MCF 10A (cell line): ENCODE measurements around the gene C1orf210. TPM values are rescaled to one million over a fixed set of nuclear protein-coding genes. Genes with fewer than 3 reads are reported as not detected.

Experiments
- BruUV-seq: library from RNA; stranded (reverse); fragments of 400-500 nt; replicated peaks from 2 replicates; lab custom pipeline; 2021; lab: Mats Ljungman, UMichigan
- CTCF ChIA-PET: fragments of 300-600 bp; sonication (Branson Sonifier 250); formaldehyde crosslinking; extraction: SDS; loops from one replicate; lab custom pipeline; 2021; ENCODE audit warnings: antibody characterized with exemption, inconsistent platforms; lab: Yijun Ruan, JAX
- POLR2A ChIA-PET: fragments of 300-600, 350-650 bp; sonication (Branson Sonifier 250); formaldehyde crosslinking; extraction: SDS; loops from one replicate; lab custom pipeline; 2020; ENCODE audit warnings: antibody characterized with exemption, inconsistent platforms; lab: Yijun Ruan, JAX
- DNase-seq: peaks from one replicate; pipeline ENCODE4 v3.0.0-alpha.2; 2018; ENCODE audit not compliant: unreplicated experiment
- H3K27ac Mint-ChIP-seq: one replicate; pipeline ENCODE4 v1.8.0; 2022; ENCODE audit warnings: mild to moderate bottlenecking, low read depth, mixed read lengths; ENCODE audit not compliant: unreplicated experiment
- H3K27me3 Mint-ChIP-seq: one replicate; pipeline ENCODE4 v1.8.0; 2022; ENCODE audit warnings: mixed read lengths; ENCODE audit not compliant: insufficient read depth, unreplicated experiment
- H3K36me3 Mint-ChIP-seq: one replicate; pipeline ENCODE4 v1.8.0; 2022; ENCODE audit warnings: mild to moderate bottlenecking, moderate library complexity, mixed read lengths; ENCODE audit not compliant: insufficient read depth, unreplicated experiment
- H3K4me1 Mint-ChIP-seq: one replicate; pipeline ENCODE4 v1.8.0; 2022; ENCODE audit warnings: mixed read lengths; ENCODE audit not compliant: insufficient read depth, unreplicated experiment
- H3K4me3 Mint-ChIP-seq: one replicate; pipeline ENCODE4 v1.8.0; 2022; ENCODE audit warnings: mild to moderate bottlenecking, moderate library complexity, mixed read lengths; ENCODE audit not compliant: unreplicated experiment
- H3K9me3 Mint-ChIP-seq: one replicate; pipeline ENCODE4 v1.8.0; 2022; ENCODE audit warnings: mixed read lengths; ENCODE audit not compliant: unreplicated experiment
- CTCF ChIP-seq: fragments of 200-600 bp; IDR thresholded peaks from one replicate; pipeline ENCODE4 v1.8.0; 2022; ENCODE audit warnings: antibody characterized with exemption, mild to moderate bottlenecking; ENCODE audit not compliant: unreplicated experiment
- intact Hi-C: fragments of 100-400 bp; cut with micrococcal nuclease; formaldehyde crosslinking; loops from 2 replicates; pipeline ENCODE4 v1.14.1; 2022
- total RNA-seq: library from RNA; stranded (reverse); gene quantifications from 2 replicates; pipeline ENCODE4 v1.2.3, GENCODE V29; 2022

C1orf210 gene
- total RNA-seq, 1 experiment from 2014 or later, result 1.6 TPM

- peak; percentile 53 for TF ChIP-seq CTCF
- POLR2A ChIA-PET, result interaction anchor here (1.5 kb wide), 1 partner anchor 131 kb away, joined by 3 read pairs; no protein-coding TSS in a partner anchor
- peak overlapping the region; percentile 3 for H3K27ac Mint-ChIP-seq
- intact Hi-C loops, result loop anchor here (1.0 to 10.0 kb wide), 4 partner anchors 120 to 697 kb away; partner anchors contain the start of genes ARTN, CDC20, MED8 and SZT2
- BruUV-seq, result no TSS peak
- no peaks in the 10 kb centered on the region for H3K27me3 Mint-ChIP-seq
- no peak overlapping the region for H3K4me3 Mint-ChIP-seq
- CTCF ChIA-PET, result interaction anchor here (0.8 to 1.9 kb wide), 8 partner anchors 11 to 428 kb away, joined by 3 to 9 read pairs (median 4); partner anchors contain the start of gene C1orf210
- H3K4me1 Mint-ChIP-seq, result peaks cover 21% of the 10 kb centered on the region
- no peaks in the 10 kb centered on the region for H3K9me3 Mint-ChIP-seq
- H3K36me3 Mint-ChIP-seq, result no peaks in the 10 kb centered on the region
- peak; percentile 78 for DNase-seq
Observed at GRCh38 chr1:43238085-43238484, 47.3 kb downstream of the C1orf210 start.

GRCh38 chr1:43237121-43237520, 48.3 kb downstream of the C1orf210 start:
- ChIA-PET CTCF (interaction anchor here (0.6 to 2.1 kb wide), 9 partner anchors 8 to 1379 kb away, joined by 3 to 10 read pairs (median 3); no protein-coding TSS in a partner anchor), POLR2A (interaction anchor here (1.5 kb wide), 1 partner anchor 131 kb away, joined by 3 read pairs; no protein-coding TSS in a partner anchor)
- peak overlapping the region; percentile 3 for H3K27ac Mint-ChIP-seq
- no peak for DNase-seq
- H3K4me3 Mint-ChIP-seq, result no peak overlapping the region
- H3K27me3 Mint-ChIP-seq, result no peaks in the 10 kb centered on the region
- no peaks in the 10 kb centered on the region for H3K9me3 Mint-ChIP-seq
- BruUV-seq, result no TSS peak
- TF ChIP-seq CTCF, result no peak
- intact Hi-C loops, result loop anchor here (10.0 kb wide), 2 partner anchors 148 to 698 kb away; partner anchors contain the start of genes ARTN, MED8 and SZT2
- peaks cover 27% of the 10 kb centered on the region for H3K4me1 Mint-ChIP-seq
- no peaks in the 10 kb centered on the region for H3K36me3 Mint-ChIP-seq

- no peak for TF ChIP-seq CTCF
- no TSS peak for BruUV-seq
- no peaks in the 10 kb centered on the region for H3K36me3 Mint-ChIP-seq
- H3K4me3 Mint-ChIP-seq, result no peak overlapping the region
- DNase-seq, result no peak
- POLR2A ChIA-PET, result interaction anchor here (0.6 to 1.2 kb wide), 2 partner anchors 113 to 142 kb away, joined by 3 read pairs; no protein-coding TSS in a partner anchor
- CTCF ChIA-PET, result interaction anchor here (0.6 to 2.1 kb wide), 3 partner anchors 9 to 162 kb away, joined by 3 to 10 read pairs (median 3); no protein-coding TSS in a partner anchor
- intact Hi-C loops, result loop anchor here (10.0 kb wide), 2 partner anchors 149 to 699 kb away; partner anchors contain the start of genes ARTN, MED8 and SZT2
- peaks cover 23% of the 10 kb centered on the region for H3K4me1 Mint-ChIP-seq
- no peaks in the 10 kb centered on the region for H3K27me3 Mint-ChIP-seq
- no peaks in the 10 kb centered on the region for H3K9me3 Mint-ChIP-seq
- no peak overlapping the region for H3K27ac Mint-ChIP-seq
Observed at GRCh38 chr1:43235451-43236121, 49.8 kb downstream of the C1orf210 start.

GRCh38 chr1:43235040-43235439, 50.3 kb downstream of the C1orf210 start:
- Mint-ChIP-seq H3K9me3 (no peaks in the 10 kb centered on the region), H3K27ac (no peak overlapping the region), H3K4me1 (peaks cover 23% of the 10 kb centered on the region), H3K27me3 (no peaks in the 10 kb centered on the region), H3K36me3 (no peaks in the 10 kb centered on the region), H3K4me3 (no peak overlapping the region)
- no TSS peak for BruUV-seq
- TF ChIP-seq CTCF, result no peak
- intact Hi-C loops, result loop anchor here (10.0 kb wide), 2 partner anchors 150 to 700 kb away; partner anchors contain the start of genes ARTN, MED8 and SZT2
- DNase-seq, result no peak
- POLR2A ChIA-PET, result interaction anchor here (0.5 to 1.2 kb wide), 2 partner anchors 113 to 132 kb away, joined by 3 to 4 read pairs; no protein-coding TSS in a partner anchor
- CTCF ChIA-PET, result interaction anchor here (0.6 to 0.8 kb wide), 2 partner anchors 111 to 289 kb away, joined by 3 to 4 read pairs; no protein-coding TSS in a partner anchor
